Activated naive CD4-positive, alpha-beta T cell treated with anti-CD3 and anti-CD28 coated beads, Interleukin-2, amount 50 U/mL, for 24 hours (primary cell): ENCODE data around the gene PCSK6.

Source experiments
- H3K27ac Mint-ChIP-seq: one replicate; pipeline ENCODE4 v1.8.0; 2021; ENCODE audit warnings: mild to moderate bottlenecking, mixed read lengths
- H3K27me3 Mint-ChIP-seq: one replicate; pipeline ENCODE4 v1.8.0; 2021; ENCODE audit warnings: mixed read lengths
- H3K36me3 Mint-ChIP-seq: one replicate; pipeline ENCODE4 v1.8.0; 2021; ENCODE audit warnings: mixed read lengths
- H3K4me1 Mint-ChIP-seq: one replicate; pipeline ENCODE4 v1.8.0; 2021; ENCODE audit warnings: mixed read lengths
- H3K4me3 Mint-ChIP-seq: one replicate; pipeline ENCODE4 v1.8.0; 2021; ENCODE audit warnings: mild to moderate bottlenecking, mixed read lengths
- H3K9me3 Mint-ChIP-seq: one replicate; pipeline ENCODE4 v1.8.0; 2021; ENCODE audit warnings: mixed read lengths

The PCSK6 gene

DNA sequence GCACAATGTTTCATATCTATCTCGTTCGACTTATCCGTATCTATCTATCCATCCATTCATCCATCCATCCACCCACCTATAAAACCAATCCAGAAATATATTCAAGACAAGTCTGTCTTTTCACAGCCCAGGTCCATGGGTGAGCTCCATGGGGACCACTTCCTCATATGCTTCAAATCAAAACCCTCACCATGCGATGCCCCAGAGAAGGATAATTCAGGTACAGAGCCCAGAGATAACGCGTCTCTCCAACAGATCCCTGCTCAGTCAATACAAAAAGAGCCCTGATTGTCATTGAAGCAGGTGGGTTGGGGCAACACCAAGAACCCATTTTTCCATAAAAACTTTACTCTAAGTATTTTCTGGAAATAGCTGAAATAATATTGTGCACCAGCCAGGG lies 47.2 kb downstream of the PCSK6 start:
- Mint-ChIP-seq H3K27ac (no peak overlapping the region), H3K27me3 (peaks cover 6% of the 10 kb centered on the region), H3K9me3 (no peaks in the 10 kb centered on the region), H3K4me3 (no peak overlapping the region), H3K4me1 (peaks cover 6% of the 10 kb centered on the region), H3K36me3 (no peaks in the 10 kb centered on the region)

DNA sequence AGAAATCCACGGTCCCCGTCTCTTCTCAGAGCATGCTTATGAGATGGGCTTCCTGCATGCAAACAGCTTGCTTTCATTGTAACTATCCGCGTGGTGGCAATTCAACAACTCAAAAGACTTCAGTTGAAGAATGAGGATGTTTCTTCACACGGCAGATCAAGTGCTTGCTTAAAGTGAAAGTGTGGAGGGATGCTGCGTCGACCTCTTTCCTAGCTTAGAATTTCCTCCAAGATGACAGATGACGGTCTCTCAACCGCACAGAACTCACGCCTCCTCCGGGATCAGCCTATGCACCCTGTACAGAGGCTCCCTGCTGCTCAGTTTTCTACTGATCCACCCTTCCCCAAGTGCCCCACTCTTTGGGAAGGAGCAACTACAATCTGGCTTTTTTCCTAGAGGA lies 47.8 kb downstream of the PCSK6 start:
- H3K27ac Mint-ChIP-seq: no peak overlapping the region
- H3K36me3 Mint-ChIP-seq: no peaks in the 10 kb centered on the region
- peaks cover 6% of the 10 kb centered on the region for H3K4me1 Mint-ChIP-seq
- no peaks in the 10 kb centered on the region for H3K9me3 Mint-ChIP-seq
- H3K27me3 Mint-ChIP-seq: peaks cover 6% of the 10 kb centered on the region
- H3K4me3 Mint-ChIP-seq: no peak overlapping the region

DNA sequence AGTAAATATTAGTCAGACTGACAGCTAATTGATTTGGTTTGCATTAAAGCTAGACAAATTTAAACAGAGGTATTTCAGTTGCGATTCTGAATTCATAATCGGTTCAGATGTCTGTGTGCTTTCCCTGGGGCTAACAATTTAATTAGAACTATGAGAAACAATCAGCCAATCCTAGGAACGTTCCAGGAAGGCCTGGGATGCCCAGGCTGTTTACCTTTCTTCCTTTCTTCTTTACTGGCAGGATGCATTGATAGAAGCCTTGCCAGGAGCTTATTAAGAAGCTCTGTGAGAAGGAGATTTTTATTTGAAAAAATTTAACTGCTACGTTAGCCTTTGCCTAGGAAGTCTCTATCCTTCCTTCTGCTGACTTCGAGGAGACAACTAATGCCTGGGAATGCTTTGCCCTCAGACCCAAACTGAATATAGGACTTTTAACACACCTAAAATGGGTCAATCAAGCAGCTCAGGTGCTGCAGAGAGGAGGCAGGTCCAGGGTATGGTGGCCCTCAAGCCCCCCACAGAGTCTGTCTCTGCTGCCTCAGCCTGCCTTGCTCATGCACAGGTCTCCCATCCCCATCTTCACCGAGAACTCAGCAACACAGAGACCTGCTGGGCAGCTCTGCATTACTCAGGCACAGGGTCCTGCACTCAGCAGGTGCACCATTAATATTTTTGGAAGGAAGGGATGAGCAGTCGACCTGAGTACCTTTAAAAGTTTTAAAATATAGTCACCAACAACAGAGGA lies 48.5 kb downstream of the PCSK6 start:
- Mint-ChIP-seq H3K27ac (no peak overlapping the region), H3K9me3 (no peaks in the 10 kb centered on the region), H3K4me3 (no peak overlapping the region), H3K27me3 (peaks cover 6% of the 10 kb centered on the region), H3K4me1 (peaks cover 6% of the 10 kb centered on the region), H3K36me3 (no peaks in the 10 kb centered on the region)

GRCh38 chr15:101439920-101440319 lies 49.6 kb downstream of the PCSK6 start:
- Mint-ChIP-seq H3K27me3 (peaks cover 6% of the 10 kb centered on the region), H3K4me3 (no peak overlapping the region), H3K4me1 (peaks cover 6% of the 10 kb centered on the region)

DNA sequence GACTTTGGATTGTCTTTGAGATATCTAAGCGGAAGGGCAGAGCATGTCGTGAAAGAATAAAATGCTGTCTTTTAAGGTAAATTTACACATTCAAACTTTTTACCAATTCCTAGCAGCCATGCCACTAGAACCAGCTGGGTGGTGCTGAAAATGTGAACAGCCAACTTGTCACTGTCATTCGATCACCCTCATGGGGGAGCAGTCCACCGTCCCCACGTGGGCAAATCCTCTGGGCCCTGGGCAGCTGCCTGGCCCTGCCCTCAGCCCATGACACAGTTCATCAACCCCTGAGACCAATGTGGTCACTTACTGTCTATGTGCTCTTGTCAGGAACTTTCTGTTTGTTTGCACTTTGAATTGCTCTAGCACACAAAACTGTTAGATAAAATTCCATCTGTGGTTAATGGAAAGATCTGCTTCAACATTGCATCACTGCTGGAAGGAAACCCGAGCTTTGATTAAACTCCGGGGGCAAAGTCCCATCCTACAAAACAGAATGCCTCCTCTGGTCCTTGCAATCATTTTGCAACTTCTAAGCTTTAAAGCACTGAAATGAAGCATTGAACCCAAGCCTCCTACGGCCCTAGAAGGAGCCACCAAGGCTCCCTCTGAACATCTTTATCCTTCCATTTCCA lies 50.1 kb downstream of the PCSK6 start:
- Mint-ChIP-seq H3K27me3 (peaks cover 6% of the 10 kb centered on the region), H3K27ac (no peak overlapping the region), H3K36me3 (no peaks in the 10 kb centered on the region), H3K9me3 (no peaks in the 10 kb centered on the region), H3K4me1 (peaks cover 6% of the 10 kb centered on the region), H3K4me3 (no peak overlapping the region)

More at GRCh38 chr15:101439920-101440319, 49.6 kb downstream of the PCSK6 start:
- H3K36me3 Mint-ChIP-seq: no peaks in the 10 kb centered on the region
- H3K27ac Mint-ChIP-seq: no peak overlapping the region
- H3K9me3 Mint-ChIP-seq: no peaks in the 10 kb centered on the region

DNA sequence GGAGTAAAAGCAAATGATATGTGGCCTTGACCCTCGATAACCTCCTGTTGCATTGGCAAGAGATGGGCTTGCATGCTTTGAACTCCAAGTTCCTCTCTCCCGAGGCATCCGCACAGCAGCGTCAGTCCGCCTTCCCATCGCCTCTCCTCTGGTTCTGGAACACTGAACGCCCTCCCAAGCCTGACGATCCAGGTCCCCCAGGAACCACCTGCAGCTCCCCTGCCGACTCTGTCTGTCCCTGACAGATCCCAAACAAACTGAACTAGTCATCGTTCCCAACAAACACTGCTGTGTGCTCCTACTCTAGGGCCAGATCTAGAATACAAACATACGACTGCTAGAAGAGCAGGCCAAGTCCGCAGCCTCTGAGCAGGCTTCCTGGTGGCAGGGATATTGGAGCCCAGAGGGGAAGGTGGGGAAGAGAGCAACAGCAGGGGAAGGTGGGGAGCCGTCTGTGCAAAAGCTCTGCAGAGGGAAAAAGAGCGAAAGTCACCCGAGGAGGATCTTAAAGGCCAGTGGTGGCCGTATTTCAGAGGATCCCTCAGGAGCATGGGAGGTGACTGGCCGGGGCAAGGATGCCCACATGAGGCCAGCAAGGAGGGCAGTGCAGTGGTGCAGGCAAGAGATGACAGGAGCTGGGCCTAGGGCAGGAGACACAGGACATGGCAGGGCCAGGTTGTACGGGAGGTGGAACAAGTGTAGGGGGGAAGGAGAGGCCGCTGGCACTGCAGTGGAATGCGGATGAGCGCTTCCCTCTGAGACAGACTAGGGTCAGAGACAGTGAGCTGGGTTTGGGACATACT lies 50.8 kb downstream of the PCSK6 start:
- Mint-ChIP-seq H3K27me3 (peaks cover 6% of the 10 kb centered on the region), H3K36me3 (no peaks in the 10 kb centered on the region), H3K9me3 (no peaks in the 10 kb centered on the region), H3K4me3 (no peak overlapping the region), H3K27ac (no peak overlapping the region), H3K4me1 (peaks cover 6% of the 10 kb centered on the region)

GRCh38 chr15:101437618-101438481 lies 51.7 kb downstream of the PCSK6 start:
- H3K4me1 Mint-ChIP-seq: peaks cover 6% of the 10 kb centered on the region

GRCh38 chr15:101437209-101437608 lies 52.3 kb downstream of the PCSK6 start:
- H3K4me1 Mint-ChIP-seq: peaks cover 6% of the 10 kb centered on the region
- H3K27me3 Mint-ChIP-seq: peaks cover 4% of the 10 kb centered on the region
- H3K36me3 Mint-ChIP-seq: no peaks in the 10 kb centered on the region

More at GRCh38 chr15:101437618-101438481, 51.7 kb downstream of the PCSK6 start:
- Mint-ChIP-seq H3K36me3 (no peaks in the 10 kb centered on the region), H3K27ac (no peak overlapping the region), H3K4me3 (no peak overlapping the region), H3K27me3 (peaks cover 6% of the 10 kb centered on the region), H3K9me3 (no peaks in the 10 kb centered on the region)

DNA sequence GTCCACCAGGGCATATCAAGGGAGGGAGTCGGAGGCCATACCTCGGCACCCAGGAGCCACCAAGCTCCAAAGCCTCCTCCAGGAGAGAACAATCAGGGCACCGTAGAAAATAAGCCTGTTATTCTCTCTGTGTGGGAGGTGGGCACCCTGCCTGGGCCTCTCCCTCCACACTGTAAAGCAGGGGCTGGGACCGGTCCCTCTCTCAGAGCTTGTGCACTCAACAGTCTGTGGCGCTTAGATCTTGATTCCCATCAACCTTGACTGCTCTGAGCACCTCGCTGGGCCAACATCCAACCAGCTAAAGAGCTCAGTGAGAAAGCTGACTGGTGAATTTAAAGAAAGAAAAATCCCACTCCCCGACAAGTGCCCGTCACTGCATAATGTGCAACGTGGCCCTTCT lies 53.0 kb downstream of the PCSK6 start:
- no peaks in the 10 kb centered on the region for H3K36me3 Mint-ChIP-seq
- H3K27me3 Mint-ChIP-seq: peaks cover 3% of the 10 kb centered on the region
- H3K4me3 Mint-ChIP-seq: no peak overlapping the region
- H3K9me3 Mint-ChIP-seq: no peaks in the 10 kb centered on the region
- H3K27ac Mint-ChIP-seq: no peak overlapping the region
- peaks cover 4% of the 10 kb centered on the region for H3K4me1 Mint-ChIP-seq

More at GRCh38 chr15:101437209-101437608, 52.3 kb downstream of the PCSK6 start:
- Mint-ChIP-seq H3K27ac (no peak overlapping the region), H3K4me3 (no peak overlapping the region), H3K9me3 (no peaks in the 10 kb centered on the region)

- Mint-ChIP-seq H3K9me3 (no peaks in the 10 kb centered on the region), H3K27me3 (peaks cover 3% of the 10 kb centered on the region), H3K36me3 (no peaks in the 10 kb centered on the region), H3K4me3 (no peak overlapping the region), H3K27ac (no peak overlapping the region), H3K4me1 (no peaks in the 10 kb centered on the region)
These were observed 53.7 kb downstream of the PCSK6 start for GRCh38 chr15:101435761-101436160.

DNA sequence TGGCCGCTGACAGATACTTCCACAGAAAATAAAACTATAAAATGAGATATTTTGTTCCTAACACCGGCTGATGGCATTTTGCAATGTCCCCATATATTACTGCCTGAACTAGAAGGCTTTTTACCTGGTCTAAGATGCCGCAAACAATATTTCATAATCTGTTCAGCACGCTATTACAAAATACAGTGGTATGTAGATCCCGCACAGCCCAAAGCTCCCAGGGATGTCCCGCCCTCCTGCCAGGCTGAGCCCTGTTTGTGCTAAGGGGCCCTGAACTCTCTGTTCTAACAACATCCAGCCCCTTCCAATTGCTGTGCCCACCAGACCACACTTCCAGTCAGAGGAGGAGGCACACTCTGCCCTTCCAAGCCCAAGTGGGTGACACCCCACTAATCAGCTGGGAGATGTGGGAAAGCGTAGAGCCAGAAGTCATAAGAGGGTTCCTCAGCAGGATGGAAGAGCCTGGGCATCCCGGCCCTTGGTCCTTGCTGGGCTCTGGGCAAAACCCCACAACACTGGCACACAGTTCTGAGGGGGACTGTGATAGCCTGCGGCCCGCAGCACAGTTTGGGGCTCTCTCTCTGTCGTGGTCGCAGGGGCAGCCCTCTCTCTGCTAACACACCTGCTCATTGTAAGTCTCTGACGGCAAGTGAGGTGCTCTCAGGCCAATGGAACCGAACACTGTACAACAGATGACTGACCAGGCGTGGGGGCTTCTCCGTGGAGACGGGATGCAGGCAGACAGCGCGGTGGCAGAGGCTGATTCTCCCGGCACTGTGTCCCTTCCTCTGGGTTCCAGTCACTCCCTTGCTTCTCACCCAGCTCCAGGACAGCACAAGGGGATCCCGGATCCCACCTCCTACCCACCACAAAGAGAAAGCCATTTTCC lies 55.2 kb downstream of the PCSK6 start:
- no peak overlapping the region for H3K4me3 Mint-ChIP-seq

GRCh38 chr15:101433396-101433795 lies 56.1 kb downstream of the PCSK6 start:
- no peak overlapping the region for H3K4me3 Mint-ChIP-seq
- H3K27ac Mint-ChIP-seq: no peak overlapping the region
- H3K36me3 Mint-ChIP-seq: no peaks in the 10 kb centered on the region
- no peaks in the 10 kb centered on the region for H3K27me3 Mint-ChIP-seq
- no peaks in the 10 kb centered on the region for H3K4me1 Mint-ChIP-seq
- H3K9me3 Mint-ChIP-seq: no peaks in the 10 kb centered on the region

More for the DNA sequence above, 55.2 kb downstream of the PCSK6 start:
- no peaks in the 10 kb centered on the region for H3K9me3 Mint-ChIP-seq
- no peaks in the 10 kb centered on the region for H3K4me1 Mint-ChIP-seq
- no peak overlapping the region for H3K27ac Mint-ChIP-seq
- peaks cover 3% of the 10 kb centered on the region for H3K27me3 Mint-ChIP-seq
- H3K36me3 Mint-ChIP-seq: no peaks in the 10 kb centered on the region

DNA sequence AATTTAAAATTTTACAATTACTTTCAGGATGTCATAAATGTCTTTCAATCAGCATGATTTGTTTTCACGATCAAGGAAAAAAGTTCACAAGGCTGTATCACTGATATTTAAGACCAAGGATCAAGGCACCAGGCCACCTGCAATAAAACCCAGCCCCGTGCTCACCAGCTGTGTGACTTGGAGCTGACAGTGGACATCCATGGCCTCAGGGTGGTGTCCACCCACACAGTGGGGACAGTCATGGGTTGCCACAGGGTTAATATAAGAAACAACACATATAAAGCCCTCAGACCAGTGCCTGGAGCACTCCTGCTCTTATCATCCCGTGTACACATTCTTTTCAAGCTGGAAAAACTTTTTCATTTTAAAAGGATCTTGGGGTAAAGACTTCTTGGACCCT lies 56.5 kb downstream of the PCSK6 start:
- Mint-ChIP-seq H3K4me1 (no peaks in the 10 kb centered on the region), H3K4me3 (no peak overlapping the region), H3K9me3 (no peaks in the 10 kb centered on the region), H3K36me3 (no peaks in the 10 kb centered on the region), H3K27ac (no peak overlapping the region), H3K27me3 (no peaks in the 10 kb centered on the region)

GRCh38 chr15:101431748-101432147 lies 57.8 kb downstream of the PCSK6 start:
- no peaks in the 10 kb centered on the region for H3K4me1 Mint-ChIP-seq
- no peak overlapping the region for H3K27ac Mint-ChIP-seq
- H3K4me3 Mint-ChIP-seq: no peak overlapping the region
- H3K27me3 Mint-ChIP-seq: no peaks in the 10 kb centered on the region
- H3K9me3 Mint-ChIP-seq: no peaks in the 10 kb centered on the region
- H3K36me3 Mint-ChIP-seq: no peaks in the 10 kb centered on the region
